Stimulated activated CD8-positive, alpha-beta memory T cell treated with anti-CD3 and anti-CD28 coated beads, Interleukin-12 subunit alpha, Interleukin-12 subunit beta, amount 100 ng/mL, for 1 hour (primary cell): Measurements from ENCODE around the gene WBP1L.

ENCODE experiments used
- DNase-seq: peaks from one replicate; pipeline ENCODE4 v3.0.0-alpha.2; 2020; ENCODE audit warnings: low read depth

Gene WBP1L

DNA sequence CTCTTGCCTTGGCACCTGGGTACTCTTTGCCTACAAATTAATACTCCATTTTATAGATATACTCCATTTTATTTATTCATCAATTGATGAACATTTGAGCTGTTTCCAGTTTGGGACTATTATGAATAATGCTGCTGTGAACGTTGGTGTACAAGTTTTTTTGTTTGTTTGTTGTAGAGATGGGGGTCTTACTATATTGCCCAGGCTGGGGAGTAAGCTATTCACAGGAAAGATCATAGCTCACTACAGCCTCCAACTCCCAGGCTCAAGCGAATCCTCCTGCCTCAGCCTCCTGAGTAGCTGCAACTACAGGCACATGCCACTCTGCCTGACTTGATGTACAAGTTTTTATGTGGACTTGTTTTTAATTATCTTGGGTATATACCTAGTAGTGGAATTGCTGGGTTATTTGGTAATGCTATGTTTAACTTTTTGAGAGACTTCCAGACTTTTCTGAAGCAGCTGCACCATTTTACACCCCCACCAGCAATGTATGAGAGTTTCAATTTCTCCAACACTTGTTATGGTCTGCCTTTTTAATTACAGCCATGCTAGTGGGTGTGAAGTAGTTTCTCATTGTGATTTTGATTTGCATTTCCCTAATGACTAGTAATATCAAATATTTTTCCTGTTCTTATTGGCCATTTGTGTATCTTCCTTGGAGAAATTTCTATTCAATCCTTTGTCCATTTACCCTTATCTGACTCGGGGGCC lies 15.9 kb downstream of the WBP1L start:
- no peak for DNase-seq

- DNase-seq = no peak
These were observed 18.2 kb downstream of the WBP1L start for GRCh38 chr10:102761981-102762380.

DNA sequence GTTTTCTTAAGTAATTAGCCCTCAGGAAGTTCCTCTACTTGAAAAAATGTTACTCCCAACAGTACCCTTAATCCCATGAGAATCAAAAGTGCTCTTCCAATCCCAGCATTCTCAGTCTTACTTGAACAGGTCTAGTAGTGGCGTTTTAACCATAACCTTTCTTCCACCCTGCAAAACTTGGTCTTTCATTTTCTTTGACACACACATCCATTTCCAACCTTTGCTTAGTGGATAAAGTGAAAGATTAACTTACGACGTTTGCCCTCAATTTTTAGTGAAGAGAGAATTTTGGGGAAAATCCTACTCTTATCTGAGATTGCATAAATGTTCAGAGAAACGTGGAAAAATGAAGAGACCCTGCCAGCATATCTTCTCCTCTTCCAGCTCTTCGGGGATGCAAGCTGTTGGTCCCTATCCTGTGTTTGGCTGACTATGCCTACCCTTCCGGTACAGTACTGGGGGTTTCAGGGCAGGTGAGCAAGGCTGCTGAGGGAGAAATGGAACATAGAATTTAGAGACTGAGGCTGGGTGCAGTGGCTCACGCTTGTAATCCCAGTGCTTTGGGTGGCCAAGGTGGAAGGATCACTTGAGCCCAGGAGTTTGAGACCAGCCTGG lies 18.8 kb downstream of the WBP1L start:
- DNase-seq = no peak

DNA sequence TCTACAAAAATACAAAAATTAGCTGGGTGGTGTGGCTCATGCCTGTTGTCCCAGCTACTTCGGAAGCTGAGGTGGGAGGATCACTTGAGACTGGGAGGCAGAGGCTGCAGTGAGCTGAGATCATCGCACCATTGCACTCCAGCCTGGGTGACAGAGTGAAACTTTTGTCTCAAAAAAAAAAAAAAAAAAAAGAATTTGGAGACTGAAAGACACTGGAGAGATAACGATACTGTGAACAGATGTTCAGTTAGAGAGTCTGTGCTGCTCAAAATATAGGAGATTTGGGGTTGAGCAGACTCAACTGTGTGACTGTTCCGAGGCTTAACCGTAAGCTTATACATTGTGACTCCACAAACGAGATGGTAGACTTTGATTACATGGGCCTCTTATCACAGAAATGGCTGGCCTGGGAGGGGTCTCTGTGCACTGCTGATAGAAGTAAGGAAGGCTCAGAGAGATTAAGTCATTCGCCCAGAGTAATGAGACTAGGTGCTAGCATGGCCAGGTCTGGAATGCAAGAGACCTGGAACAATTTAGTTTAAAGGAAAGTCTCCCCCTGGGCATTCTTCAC lies 19.4 kb downstream of the WBP1L start:
- no peak for DNase-seq

- DNase-seq = no peak
These were observed 20.9 kb downstream of the WBP1L start for GRCh38 chr10:102764470-102765161.

GRCh38 chr10:102765336-102765735 lies 21.6 kb downstream of the WBP1L start:
- DNase-seq = no peak

GRCh38 chr10:102767428-102768160 lies 23.8 kb downstream of the WBP1L start:
- no peak for DNase-seq

DNA sequence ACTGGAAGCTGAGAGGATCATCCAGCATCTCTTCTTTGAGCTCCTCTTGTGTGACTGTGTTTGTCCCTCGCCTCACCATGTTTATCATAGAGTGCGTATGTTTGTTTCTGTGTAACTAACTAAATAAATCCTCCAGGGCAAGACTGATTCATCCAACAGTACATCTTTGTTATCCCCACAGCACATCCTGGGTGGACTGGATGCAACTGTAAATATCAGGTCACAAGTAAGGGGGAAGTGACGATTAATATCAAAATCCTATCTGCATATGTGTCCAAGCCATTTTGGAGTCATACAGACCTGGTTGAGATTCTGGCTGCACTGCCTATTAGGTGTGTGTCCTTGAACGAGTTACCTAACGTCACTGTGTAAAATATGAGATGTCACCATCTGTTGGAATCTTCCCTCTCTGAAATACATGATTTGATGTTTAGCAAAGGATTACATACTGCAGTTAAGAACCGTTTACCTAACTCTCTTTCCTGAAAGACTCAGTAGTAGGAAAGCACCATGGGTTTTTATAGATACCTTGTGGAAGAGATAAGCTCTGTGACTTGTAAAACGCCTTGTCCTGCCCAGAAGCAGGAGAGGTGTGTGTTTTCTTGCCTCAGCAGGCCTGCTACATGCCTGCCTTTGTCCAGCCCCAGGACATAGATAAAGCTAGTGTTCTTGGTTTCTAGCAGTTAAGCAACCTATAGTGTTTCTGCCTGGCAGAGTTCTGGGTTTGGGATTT lies 25.8 kb downstream of the WBP1L start:
- DNase-seq = no peak

DNA sequence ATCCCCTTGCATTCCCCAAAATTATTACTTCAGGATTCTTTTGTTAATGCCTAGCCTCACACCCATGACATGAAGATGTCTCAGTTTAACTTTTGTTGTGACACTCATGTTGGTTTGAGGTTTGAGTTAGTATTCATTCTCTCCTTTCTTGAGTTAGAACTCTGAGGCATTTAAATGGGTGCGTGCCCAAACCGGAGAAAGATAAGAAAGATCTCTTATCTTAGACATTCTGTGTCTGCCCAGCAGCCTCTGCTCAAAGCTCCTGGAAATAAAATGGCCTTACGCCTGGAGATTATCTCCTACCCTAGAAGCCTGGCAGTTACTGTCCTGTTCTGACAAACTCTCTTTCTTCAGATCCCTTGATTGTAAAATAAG lies 26.3 kb downstream of the WBP1L start:
- DNase-seq = no peak

DNA sequence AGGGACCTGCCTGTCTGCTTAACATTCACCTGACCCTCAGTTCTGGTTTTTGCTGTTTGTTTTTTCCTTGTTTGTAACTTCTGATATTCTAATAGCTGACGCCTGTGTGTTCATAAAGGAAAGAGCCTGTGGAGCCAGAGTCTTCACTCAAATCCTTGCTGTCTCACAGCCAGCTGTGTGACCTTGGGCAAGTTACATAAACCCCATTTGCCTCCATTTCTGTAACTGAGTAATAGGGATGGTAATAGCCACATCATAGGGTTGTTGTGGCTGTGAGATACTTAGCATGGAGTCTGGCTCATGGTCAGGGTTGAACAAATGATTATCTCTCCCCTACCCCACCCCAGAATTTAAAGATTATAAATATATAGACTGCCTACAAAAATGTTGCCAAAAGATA lies 27.0 kb downstream of the WBP1L start:
- DNase-seq = no peak

- DNase-seq = no peak
These were observed 29.6 kb downstream of the WBP1L start for GRCh38 chr10:102773320-102773719.

DNA sequence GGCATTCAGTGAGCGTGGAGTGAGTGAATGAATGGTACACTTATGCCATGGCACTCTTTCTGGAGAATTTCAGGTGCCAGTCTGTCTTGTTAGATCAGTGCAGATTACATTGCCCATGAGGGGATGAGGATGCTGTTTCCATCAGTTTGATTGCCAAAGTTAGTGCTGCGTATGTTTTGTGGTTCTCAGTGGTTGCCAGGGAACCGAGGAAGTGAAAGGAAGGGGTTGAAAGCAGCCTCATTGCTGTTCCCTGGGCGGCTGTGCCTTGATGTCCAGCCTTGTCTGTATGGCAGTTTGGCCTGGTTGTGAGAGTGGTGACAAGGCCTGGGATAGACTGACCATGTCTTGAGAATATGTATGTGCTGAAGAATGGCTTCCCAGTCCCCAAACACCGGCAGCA lies 30.2 kb downstream of the WBP1L start:
- DNase-seq = no peak

- DNase-seq = no peak
These were observed 31.6 kb downstream of the WBP1L start for GRCh38 chr10:102775201-102775934.

GRCh38 chr10:102775935-102776669 lies 32.4 kb downstream of the WBP1L start:
- DNase-seq = no peak

- no peak for DNase-seq
These were observed 33.2 kb downstream of the WBP1L start for GRCh38 chr10:102776779-102777456.

DNA sequence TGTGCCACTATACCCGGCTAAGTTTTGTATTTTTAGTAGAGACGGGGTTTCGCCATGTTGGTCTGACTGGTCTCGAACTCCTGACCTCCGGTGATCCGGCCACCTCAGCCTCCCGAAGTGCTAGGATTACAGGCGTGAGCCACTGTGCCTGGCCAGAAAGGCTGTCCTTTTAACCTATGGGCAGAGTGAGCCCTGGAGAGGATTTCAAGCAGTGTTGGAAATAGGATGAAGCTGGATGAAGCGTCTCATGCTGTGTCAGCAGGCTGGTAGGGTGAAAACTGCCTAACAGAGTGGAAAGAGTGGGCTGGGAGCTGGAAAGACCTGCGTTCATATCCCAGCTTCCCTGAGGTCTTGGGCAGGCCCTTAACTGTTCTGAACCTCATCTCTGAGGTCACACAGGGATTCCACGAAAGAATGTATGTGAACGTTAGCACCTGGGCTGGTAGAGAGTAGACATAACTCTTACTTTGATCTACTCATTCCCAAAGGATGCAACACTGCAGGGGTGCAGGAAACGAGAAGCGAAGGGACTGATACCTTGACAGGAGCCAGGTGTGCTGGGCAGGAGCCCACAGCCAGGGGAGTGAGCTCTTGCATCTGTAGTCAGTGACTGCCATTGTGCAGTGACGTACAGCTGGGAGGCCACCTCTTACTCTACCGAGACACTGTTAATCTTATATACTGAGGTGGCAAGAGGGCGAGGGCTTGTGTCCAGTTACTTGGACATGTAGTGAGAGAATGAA lies 34.1 kb downstream of the WBP1L start:
- DNase-seq = no peak

DNA sequence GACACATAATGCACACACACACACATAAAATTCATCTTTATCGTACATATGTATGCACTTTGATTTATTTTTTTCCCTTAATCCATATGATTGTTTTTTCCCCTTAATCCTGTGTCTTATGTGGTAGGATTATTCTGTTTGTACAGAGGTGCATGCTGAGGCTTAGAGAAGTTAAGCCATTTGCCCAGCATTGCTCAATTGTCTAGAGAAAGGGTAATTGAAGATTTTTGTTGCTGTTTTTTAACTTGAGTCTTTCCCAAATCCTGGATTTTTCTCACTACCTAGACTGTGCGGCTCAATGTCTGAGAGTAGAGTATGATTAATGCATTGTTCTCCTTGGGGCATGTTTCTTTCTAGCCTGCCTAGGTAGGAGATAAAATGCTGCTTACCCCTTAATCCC lies 35.0 kb downstream of the WBP1L start:
- no peak for DNase-seq

GRCh38 chr10:102779680-102780526 lies 36.2 kb downstream of the WBP1L start:
- DNase-seq = no peak
